ENCODE measurements around the gene FAM177A1. TPM values are rescaled to one million over a fixed set of nuclear protein-coding genes. Genes with fewer than 3 reads are reported as not detected.

FAM177A1 gene
- total and polyA plus RNA-seq, 2 of the 13 experiments (the other 11 are each of a cell fraction or from before 2014, with no cell fraction given), result 72.9 to 119 TPM

DNA sequence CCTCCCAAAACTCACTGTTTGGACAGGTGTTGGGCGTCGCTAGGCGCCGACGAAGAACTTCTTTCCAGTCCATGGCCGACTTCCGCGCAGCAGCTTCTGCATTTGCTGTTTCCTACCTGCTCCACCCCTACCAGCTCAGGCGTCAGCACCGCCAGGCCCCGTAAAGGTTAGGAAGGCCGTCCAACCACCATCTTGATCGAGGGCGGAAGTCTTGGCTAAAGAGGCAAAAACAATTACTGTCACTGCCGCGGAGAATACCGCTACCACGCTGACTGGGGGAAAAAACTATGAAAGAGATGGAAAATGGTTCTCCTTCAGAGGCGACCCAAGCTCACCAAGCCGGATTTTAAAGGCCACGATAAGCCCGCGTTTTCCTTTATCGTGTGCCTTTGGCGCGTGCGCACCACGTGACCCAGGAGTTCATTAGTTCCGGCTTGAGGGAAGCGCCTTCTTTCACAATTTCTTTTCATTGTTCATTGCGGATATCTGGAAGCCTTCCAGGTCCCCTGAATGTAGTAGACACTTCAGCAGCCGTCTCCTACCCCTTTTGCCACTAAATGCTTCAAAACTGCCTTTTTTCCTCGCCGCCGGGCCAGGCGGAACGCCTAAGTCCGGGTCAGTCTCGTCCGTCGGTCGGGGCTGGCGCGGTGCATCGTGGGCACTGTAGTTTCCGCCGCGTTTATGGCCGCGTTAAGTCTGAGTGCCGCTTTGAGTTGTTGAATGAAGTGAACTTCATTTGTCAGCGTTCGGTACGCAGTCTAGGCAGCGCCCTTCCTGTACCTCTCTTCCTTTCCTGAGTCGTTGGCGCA, 76.0 kb downstream of the FAM177A1 start, which contains the start of the genes PPP2R3C and PRORP (continued):
- TF ChIP-seq, protein P1, sequence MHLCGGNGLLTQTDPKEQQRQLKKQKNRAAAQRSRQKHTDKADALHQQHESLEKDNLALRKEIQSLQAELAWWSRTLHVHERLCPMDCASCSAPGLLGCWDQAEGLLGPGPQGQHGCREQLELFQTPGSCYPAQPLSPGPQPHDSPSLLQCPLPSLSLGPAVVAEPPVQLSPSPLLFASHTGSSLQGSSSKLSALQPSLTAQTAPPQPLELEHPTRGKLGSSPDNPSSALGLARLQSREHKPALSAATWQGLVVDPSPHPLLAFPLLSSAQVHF (CRISPR knock-in tag; IDR thresholded peaks at IDR 0.05), result peak; percentile 95
- TF ChIP-seq HDAC6 (IDR thresholded peaks at IDR 0.05; ENCODE audit: low read depth, low read length) (no peak; the same call in 1 of the 2 replicates), GLI4 (CRISPR knock-in tag; IDR thresholded peaks at IDR 0.05; ENCODE audit: borderline replicate concordance) (peak; percentile 95; the same call in 1 of the 2 replicates), JUND (CRISPR knock-in tag; IDR thresholded peaks at IDR 0.05) (peak; percentile 77; the same call in 1 of the 2 replicates), NR2F2 (IDR thresholded peaks at IDR 0.05; ENCODE audit: borderline replicate concordance, low read depth) (peak; percentile 80; the same call in 1 of the 2 replicates), CREB1 (IDR thresholded peaks at IDR 0.05) (peak; percentile 63), CREB1 (CRISPR knock-in tag; IDR thresholded peaks at IDR 0.05) (peak; percentile 90; the same call in 1 of the 2 replicates), GRHL1 (CRISPR knock-in tag; conservative IDR thresholded peaks at IDR 0.05) (no peak), KDM3A (CRISPR knock-in tag; IDR thresholded peaks at IDR 0.05; ENCODE audit: low read depth) (peak; percentile 62), TBX3 (IDR thresholded peaks at IDR 0.05; ENCODE audit: borderline replicate concordance) (peak; percentile 62), NFATC3 (CRISPR knock-in tag; IDR thresholded peaks at IDR 0.05) (no peak; the same call in 1 of the 2 replicates), EZH2 (conservative IDR thresholded peaks at IDR 0.05; ENCODE audit: low read depth, low read length) (no peak), ZMYM4 (CRISPR knock-in tag; IDR thresholded peaks at IDR 0.05) (peak; percentile 89), ZNF558 (CRISPR knock-in tag; IDR thresholded peaks at IDR 0.05; ENCODE audit: borderline replicate concordance) (peak; percentile 66; the same call in 1 of the 2 replicates), GATAD2A (CRISPR knock-in tag; IDR thresholded peaks at IDR 0.05) (peak; percentile 35), ZNF296 (CRISPR knock-in tag; conservative IDR thresholded peaks at IDR 0.05) (peak; percentile 81; the same call in 1 of the 2 replicates), ZNF780A (CRISPR knock-in tag; IDR thresholded peaks at IDR 0.05) (0 out of 2 replicates have a peak, but pooled peaks have one; percentile 86)
- TF ChIP-seq, protein P2, sequence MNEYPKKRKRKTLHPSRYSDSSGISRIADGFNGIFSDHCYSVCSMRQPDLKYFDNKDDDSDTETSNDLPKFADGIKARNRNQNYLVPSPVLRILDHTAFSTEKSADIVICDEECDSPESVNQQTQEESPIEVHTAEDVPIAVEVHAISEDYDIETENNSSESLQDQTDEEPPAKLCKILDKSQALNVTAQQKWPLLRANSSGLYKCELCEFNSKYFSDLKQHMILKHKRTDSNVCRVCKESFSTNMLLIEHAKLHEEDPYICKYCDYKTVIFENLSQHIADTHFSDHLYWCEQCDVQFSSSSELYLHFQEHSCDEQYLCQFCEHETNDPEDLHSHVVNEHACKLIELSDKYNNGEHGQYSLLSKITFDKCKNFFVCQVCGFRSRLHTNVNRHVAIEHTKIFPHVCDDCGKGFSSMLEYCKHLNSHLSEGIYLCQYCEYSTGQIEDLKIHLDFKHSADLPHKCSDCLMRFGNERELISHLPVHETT (CRISPR knock-in tag; conservative IDR thresholded peaks at IDR 0.05), result peak; percentile 71; the same call in 1 of the 2 replicates
- TF ChIP-seq, protein P3, sequence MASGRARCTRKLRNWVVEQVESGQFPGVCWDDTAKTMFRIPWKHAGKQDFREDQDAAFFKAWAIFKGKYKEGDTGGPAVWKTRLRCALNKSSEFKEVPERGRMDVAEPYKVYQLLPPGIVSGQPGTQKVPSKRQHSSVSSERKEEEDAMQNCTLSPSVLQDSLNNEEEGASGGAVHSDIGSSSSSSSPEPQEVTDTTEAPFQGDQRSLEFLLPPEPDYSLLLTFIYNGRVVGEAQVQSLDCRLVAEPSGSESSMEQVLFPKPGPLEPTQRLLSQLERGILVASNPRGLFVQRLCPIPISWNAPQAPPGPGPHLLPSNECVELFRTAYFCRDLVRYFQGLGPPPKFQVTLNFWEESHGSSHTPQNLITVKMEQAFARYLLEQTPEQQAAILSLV (CRISPR knock-in tag; IDR thresholded peaks at IDR 0.05; ENCODE audit: borderline replicate concordance), result peak; percentile 97; the same call in 1 of the 2 replicates
- TF ChIP-seq, protein P4, sequence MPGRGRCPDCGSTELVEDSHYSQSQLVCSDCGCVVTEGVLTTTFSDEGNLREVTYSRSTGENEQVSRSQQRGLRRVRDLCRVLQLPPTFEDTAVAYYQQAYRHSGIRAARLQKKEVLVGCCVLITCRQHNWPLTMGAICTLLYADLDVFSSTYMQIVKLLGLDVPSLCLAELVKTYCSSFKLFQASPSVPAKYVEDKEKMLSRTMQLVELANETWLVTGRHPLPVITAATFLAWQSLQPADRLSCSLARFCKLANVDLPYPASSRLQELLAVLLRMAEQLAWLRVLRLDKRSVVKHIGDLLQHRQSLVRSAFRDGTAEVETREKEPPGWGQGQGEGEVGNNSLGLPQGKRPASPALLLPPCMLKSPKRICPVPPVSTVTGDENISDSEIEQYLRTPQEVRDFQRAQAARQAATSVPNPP (CRISPR knock-in tag; IDR thresholded peaks at IDR 0.05), result peak; percentile 85; the same call in 1 of the 2 replicates
- TF ChIP-seq, protein P5, sequence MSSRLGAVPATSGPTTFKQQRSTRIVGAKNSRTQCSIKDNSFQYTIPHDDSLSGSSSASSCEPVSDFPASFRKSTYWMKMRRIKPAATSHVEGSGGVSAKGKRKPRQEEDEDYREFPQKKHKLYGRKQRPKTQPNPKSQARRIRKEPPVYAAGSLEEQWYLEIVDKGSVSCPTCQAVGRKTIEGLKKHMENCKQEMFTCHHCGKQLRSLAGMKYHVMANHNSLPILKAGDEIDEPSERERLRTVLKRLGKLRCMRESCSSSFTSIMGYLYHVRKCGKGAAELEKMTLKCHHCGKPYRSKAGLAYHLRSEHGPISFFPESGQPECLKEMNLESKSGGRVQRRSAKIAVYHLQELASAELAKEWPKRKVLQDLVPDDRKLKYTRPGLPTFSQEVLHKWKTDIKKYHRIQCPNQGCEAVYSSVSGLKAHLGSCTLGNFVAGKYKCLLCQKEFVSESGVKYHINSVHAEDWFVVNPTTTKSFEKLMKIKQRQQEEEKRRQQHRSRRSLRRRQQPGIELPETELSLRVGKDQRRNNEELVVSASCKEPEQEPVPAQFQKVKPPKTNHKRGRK (CRISPR knock-in tag; IDR thresholded peaks at IDR 0.05), result peak; percentile 38; the same call in 1 of the 2 replicates
